Brain microvascular endothelial cell (primary cell): ENCODE results near the gene GYS2.

Experiments used
- DNase-seq: peaks from one replicate; pipeline ENCODE4 v3.0.0-alpha.2; 2020
- H3K27ac ChIP-seq: fragments of 250-450 bp; sonication (Bioruptor Pico); 2 replicates; pipeline ENCODE4 v1.5.1; 2020; ENCODE audit warnings: mild to moderate bottlenecking, moderate library complexity
- H3K27me3 ChIP-seq: fragments of 250-450 bp; sonication (Bioruptor Pico); replicated peaks from 2 replicates; pipeline ENCODE4 v1.5.1; 2020; ENCODE audit warnings: mild to moderate bottlenecking
- H3K36me3 ChIP-seq: fragments of 250-450 bp; sonication (Bioruptor Pico); replicated peaks from 2 replicates; pipeline ENCODE4 v1.5.1; 2020; ENCODE audit warnings: mild to moderate bottlenecking
- H3K4me3 ChIP-seq: 2 replicates; pipeline ENCODE4 v1.5.1; 2011; ENCODE audit warnings: low read depth, mild to moderate bottlenecking, control low read depth, low read length, moderate library complexity
- CTCF ChIP-seq: IDR thresholded peaks from 2 replicates; pipeline ENCODE4 v1.5.1; 2011; ENCODE audit warnings: low read depth, mild to moderate bottlenecking, moderate library complexity, low read length, control low read depth, inconsistent platforms; ENCODE audit errors: missing control alignments
- in situ Hi-C: cut with HindIII; loops from 2 replicates; pipeline ENCODE4 v1.10.0; 2017; ENCODE audit warnings: low sequenced_read_pairs, low pct_ligation_motif_present

The GYS2 gene

GRCh38 chr12:21571046-21571445 is 33.6 kb downstream of the GYS2 start:
- no peaks in the 10 kb centered on the region for H3K27me3 ChIP-seq
- H3K27ac ChIP-seq: no peak overlapping the region
- TF ChIP-seq CTCF: no peak
- DNase-seq: no peak
- in situ Hi-C loops: no loop called here
- H3K4me3 ChIP-seq: no peak overlapping the region
- H3K36me3 ChIP-seq: no peaks in the 10 kb centered on the region

GRCh38 chr12:21568115-21568514 is 36.5 kb downstream of the GYS2 start:
- no peak for DNase-seq
- H3K4me3 ChIP-seq: no peak overlapping the region
- H3K27me3 ChIP-seq: no peaks in the 10 kb centered on the region
- TF ChIP-seq CTCF: no peak
- H3K27ac ChIP-seq: no peak overlapping the region
- in situ Hi-C loops: no loop called here
- H3K36me3 ChIP-seq: no peaks in the 10 kb centered on the region

- in situ Hi-C loops: no loop called here
- no peak for DNase-seq
- no peaks in the 10 kb centered on the region for H3K27me3 ChIP-seq
- no peak overlapping the region for H3K27ac ChIP-seq
- H3K36me3 ChIP-seq: no peaks in the 10 kb centered on the region
- no peak for TF ChIP-seq CTCF
- no peak overlapping the region for H3K4me3 ChIP-seq
Measured at GRCh38 chr12:21566907-21567394, 37.7 kb downstream of the GYS2 start.

GRCh38 chr12:21566223-21566906 is 38.3 kb downstream of the GYS2 start:
- DNase-seq: no peak
- in situ Hi-C loops: no loop called here
- Histone ChIP-seq H3K36me3 (no peaks in the 10 kb centered on the region), H3K27ac (no peak overlapping the region), H3K4me3 (no peak overlapping the region), H3K27me3 (no peaks in the 10 kb centered on the region)
- no peak for TF ChIP-seq CTCF

- Histone ChIP-seq H3K36me3 (no peaks in the 10 kb centered on the region), H3K4me3 (no peak overlapping the region), H3K27me3 (no peaks in the 10 kb centered on the region), H3K27ac (no peak overlapping the region)
- no peak for TF ChIP-seq CTCF
- DNase-seq: no peak
- in situ Hi-C loops: no loop called here
Measured at GRCh38 chr12:21562859-21563258, 41.8 kb downstream of the GYS2 start.

- no peak for DNase-seq
- H3K27ac ChIP-seq: no peak overlapping the region
- no peak for TF ChIP-seq CTCF
- H3K36me3 ChIP-seq: no peaks in the 10 kb centered on the region
- H3K27me3 ChIP-seq: no peaks in the 10 kb centered on the region
- in situ Hi-C loops: no loop called here
- no peak overlapping the region for H3K4me3 ChIP-seq
Measured at GRCh38 chr12:21561158-21561557, 43.5 kb downstream of the GYS2 start.
